ENCODE data around the gene BEAN1. TPM values are rescaled to one million over a fixed set of nuclear protein-coding genes. Genes with fewer than 3 reads are reported as not detected.

BEAN1 gene
- total RNA-seq, 1 donor from 2014 or later = 1.2 TPM

GRCh38 chr16:66408163-66409048 lies 18.7 kb upstream of the BEAN1 start:
- H3K79me2 ChIP-seq (ENCODE audit: insufficient read depth, low read length) = no peaks in the 10 kb centered on the region
- Mint-ChIP-seq H3K4me1 (ENCODE audit: low read depth, unreplicated experiment) (peaks cover 21% of the 10 kb centered on the region), H3K36me3 (ENCODE audit: low read depth, unreplicated experiment) (peaks cover 4% of the 10 kb centered on the region), H3K27me3 (ENCODE audit: low read depth, unreplicated experiment) (peaks cover 13% of the 10 kb centered on the region), H3K4me3 (ENCODE audit: unreplicated experiment) (peak overlapping the region; percentile 68), H3K27ac (ENCODE audit: unreplicated experiment) (peak overlapping the region; percentile 98), H3K9me3 (ENCODE audit: unreplicated experiment) (peaks cover 6% of the 10 kb centered on the region)
- peak overlapping the region; percentile 41 for H3K4me3 ChIP-seq (ENCODE audit: insufficient read depth, low read depth, low read length)
- H3K9ac ChIP-seq (ENCODE audit: low read length) = peak overlapping the region; percentile 81
- peaks cover 7% of the 10 kb centered on the region for H3K9me3 ChIP-seq (ENCODE audit: insufficient read depth, low read depth, low read length)
- H3K27me3 ChIP-seq (ENCODE audit: insufficient read depth, low read length) = no peaks in the 10 kb centered on the region
- H3K27ac ChIP-seq (ENCODE audit: low read depth, low read length) = peak overlapping the region; percentile 94
- no peaks in the 10 kb centered on the region for H3K36me3 ChIP-seq (ENCODE audit: insufficient read depth, low read length)
- FAIRE-seq (peak; percentile 34), DNase-seq (ENCODE audit: low read depth) (peak; percentile 83)
- peak overlapping the region; percentile 86 for H3K4me2 ChIP-seq (ENCODE audit: low read length)
- peaks cover 18% of the 10 kb centered on the region for H3K4me1 ChIP-seq (ENCODE audit: insufficient read depth, low read length)
- no peaks in the 10 kb centered on the region for H4K20me1 ChIP-seq (ENCODE audit: insufficient read depth, low read length)
- peak overlapping the region; percentile 69 for H2AFZ ChIP-seq (ENCODE audit: low read depth, low read length)
- TF ChIP-seq, protein P1, sequence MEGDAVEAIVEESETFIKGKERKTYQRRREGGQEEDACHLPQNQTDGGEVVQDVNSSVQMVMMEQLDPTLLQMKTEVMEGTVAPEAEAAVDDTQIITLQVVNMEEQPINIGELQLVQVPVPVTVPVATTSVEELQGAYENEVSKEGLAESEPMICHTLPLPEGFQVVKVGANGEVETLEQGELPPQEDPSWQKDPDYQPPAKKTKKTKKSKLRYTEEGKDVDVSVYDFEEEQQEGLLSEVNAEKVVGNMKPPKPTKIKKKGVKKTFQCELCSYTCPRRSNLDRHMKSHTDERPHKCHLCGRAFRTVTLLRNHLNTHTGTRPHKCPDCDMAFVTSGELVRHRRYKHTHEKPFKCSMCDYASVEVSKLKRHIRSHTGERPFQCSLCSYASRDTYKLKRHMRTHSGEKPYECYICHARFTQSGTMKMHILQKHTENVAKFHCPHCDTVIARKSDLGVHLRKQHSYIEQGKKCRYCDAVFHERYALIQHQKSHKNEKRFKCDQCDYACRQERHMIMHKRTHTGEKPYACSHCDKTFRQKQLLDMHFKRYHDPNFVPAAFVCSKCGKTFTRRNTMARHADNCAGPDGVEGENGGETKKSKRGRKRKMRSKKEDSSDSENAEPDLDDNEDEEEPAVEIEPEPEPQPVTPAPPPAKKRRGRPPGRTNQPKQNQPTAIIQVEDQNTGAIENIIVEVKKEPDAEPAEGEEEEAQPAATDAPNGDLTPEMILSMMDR (IDR thresholded peaks at IDR 0.05; ENCODE audit: insufficient read depth, low read depth, low read length) = no peak
- no peak for TF ChIP-seq EZH2 (IDR thresholded peaks at IDR 0.05; ENCODE audit: insufficient read depth, low read length)

GRCh38 chr16:66409156-66409555 lies 17.9 kb upstream of the BEAN1 start:
- Mint-ChIP-seq H3K27me3 (ENCODE audit: low read depth, unreplicated experiment) (peaks cover 6% of the 10 kb centered on the region), H3K36me3 (ENCODE audit: low read depth, unreplicated experiment) (no peaks in the 10 kb centered on the region), H3K27ac (ENCODE audit: unreplicated experiment) (peak overlapping the region; percentile 98), H3K4me1 (ENCODE audit: low read depth, unreplicated experiment) (peaks cover 21% of the 10 kb centered on the region), H3K9me3 (ENCODE audit: unreplicated experiment) (peaks cover 3% of the 10 kb centered on the region), H3K4me3 (ENCODE audit: unreplicated experiment) (peak overlapping the region; percentile 68)
- DNase-seq (ENCODE audit: low read depth) = peak; percentile 85
- Histone ChIP-seq H3K27ac (ENCODE audit: low read depth, low read length) (peak overlapping the region; percentile 94), H2AFZ (ENCODE audit: low read depth, low read length) (no peak overlapping the region), H3K4me3 (ENCODE audit: insufficient read depth, low read depth, low read length) (peak overlapping the region; percentile 41), H4K20me1 (ENCODE audit: insufficient read depth, low read length) (no peaks in the 10 kb centered on the region), H3K4me2 (ENCODE audit: low read length) (peak overlapping the region; percentile 86), H3K36me3 (ENCODE audit: insufficient read depth, low read length) (no peaks in the 10 kb centered on the region), H3K9me3 (ENCODE audit: insufficient read depth, low read depth, low read length) (peaks cover 7% of the 10 kb centered on the region), H3K9ac (ENCODE audit: low read length) (peak overlapping the region; percentile 81), H3K79me2 (ENCODE audit: insufficient read depth, low read length) (no peaks in the 10 kb centered on the region), H3K4me1 (ENCODE audit: insufficient read depth, low read length) (peaks cover 18% of the 10 kb centered on the region), H3K27me3 (ENCODE audit: insufficient read depth, low read length) (no peaks in the 10 kb centered on the region)
- FAIRE-seq = no peak
- TF ChIP-seq, protein P1 (IDR thresholded peaks at IDR 0.05; ENCODE audit: insufficient read depth, low read depth, low read length) = no peak
- TF ChIP-seq EZH2 (IDR thresholded peaks at IDR 0.05; ENCODE audit: insufficient read depth, low read length) = no peak

DNA sequence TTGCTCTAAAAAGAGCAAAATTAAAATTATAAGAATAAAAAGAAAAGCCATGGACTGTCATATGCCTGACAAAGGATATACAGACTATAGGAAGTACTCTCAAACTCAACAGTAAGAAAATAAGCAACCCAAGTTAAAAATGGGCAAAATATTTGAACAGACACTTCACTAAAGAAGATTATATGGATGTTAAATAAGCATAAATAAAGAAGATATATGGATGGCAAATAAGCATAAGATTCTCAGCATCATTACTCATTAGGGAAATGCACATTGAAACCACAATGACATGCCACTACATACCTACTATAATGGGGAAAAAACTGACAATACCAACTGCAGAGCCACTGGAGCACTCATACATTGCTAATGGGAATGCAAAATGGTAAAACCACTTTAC lies 14.9 kb upstream of the BEAN1 start:
- Mint-ChIP-seq H3K27ac (ENCODE audit: unreplicated experiment) (no peak overlapping the region), H3K4me1 (ENCODE audit: low read depth, unreplicated experiment) (peaks cover 30% of the 10 kb centered on the region), H3K9me3 (ENCODE audit: unreplicated experiment) (peaks cover 12% of the 10 kb centered on the region), H3K27me3 (ENCODE audit: low read depth, unreplicated experiment) (no peaks in the 10 kb centered on the region), H3K4me3 (ENCODE audit: unreplicated experiment) (no peak overlapping the region), H3K36me3 (ENCODE audit: low read depth, unreplicated experiment) (no peaks in the 10 kb centered on the region)
- H3K4me2 ChIP-seq (ENCODE audit: low read length) = no peak overlapping the region
- H3K36me3 ChIP-seq (ENCODE audit: insufficient read depth, low read length) = no peaks in the 10 kb centered on the region
- H3K4me1 ChIP-seq (ENCODE audit: insufficient read depth, low read length) = peaks cover 14% of the 10 kb centered on the region
- H3K9me3 ChIP-seq (ENCODE audit: insufficient read depth, low read depth, low read length) = peaks cover 2% of the 10 kb centered on the region
- DNase-seq (ENCODE audit: low read depth) = no peak
- FAIRE-seq = no peak
- TF ChIP-seq, protein P1 (IDR thresholded peaks at IDR 0.05; ENCODE audit: insufficient read depth, low read depth, low read length) = no peak
- no peak for TF ChIP-seq EZH2 (IDR thresholded peaks at IDR 0.05; ENCODE audit: insufficient read depth, low read length)
- no peaks in the 10 kb centered on the region for H4K20me1 ChIP-seq (ENCODE audit: insufficient read depth, low read length)
- no peak overlapping the region for H3K27ac ChIP-seq (ENCODE audit: low read depth, low read length)
- no peak overlapping the region for H2AFZ ChIP-seq (ENCODE audit: low read depth, low read length)
- H3K9ac ChIP-seq (ENCODE audit: low read length) = no peak overlapping the region
- H3K79me2 ChIP-seq (ENCODE audit: insufficient read depth, low read length) = no peaks in the 10 kb centered on the region
- no peaks in the 10 kb centered on the region for H3K27me3 ChIP-seq (ENCODE audit: insufficient read depth, low read length)
- no peak overlapping the region for H3K4me3 ChIP-seq (ENCODE audit: insufficient read depth, low read depth, low read length)

All from astrocyte (in vitro differentiated cells and primary cell).